Activated CD8-positive, alpha-beta T cell treated with anti-CD3 and anti-CD28 coated beads for 36 hours (primary cell): ENCODE data around the gene COL6A3. TPM values are rescaled to one million over a fixed set of nuclear protein-coding genes. Genes with fewer than 3 reads are reported as not detected.

Experiments used
- ATAC-seq: fragments of 200-7000 bp; cut with Tn5 transposase; one replicate; pipeline ENCODE4 v1.10.0; 2021; ENCODE audit warnings: mild to moderate bottlenecking, moderate library complexity
- CTCF ChIA-PET: fragments of 350-600 bp; sonication (Branson Sonifier 250); formaldehyde crosslinking; loops from one replicate; lab custom pipeline; 2021; ENCODE audit warnings: antibody characterized with exemption; lab: Charles Lee
- POLR2A ChIA-PET: fragments of 350-600 bp; sonication (Branson Sonifier 250); formaldehyde crosslinking; loops from one replicate; lab custom pipeline; 2021; ENCODE audit warnings: antibody characterized with exemption; lab: Charles Lee
- DNase-seq: peaks from one replicate; pipeline ENCODE4 v3.0.0-alpha.2; 2020
- H3K27ac Mint-ChIP-seq: one replicate; pipeline ENCODE4 v1.8.0; 2021; ENCODE audit warnings: mild to moderate bottlenecking, mixed read lengths
- H3K27me3 Mint-ChIP-seq: one replicate; pipeline ENCODE4 v1.8.0; 2021; ENCODE audit warnings: mixed read lengths
- H3K36me3 Mint-ChIP-seq: one replicate; pipeline ENCODE4 v1.8.0; 2021; ENCODE audit warnings: low read depth, mixed read lengths
- H3K4me1 Mint-ChIP-seq: one replicate; pipeline ENCODE4 v1.8.0; 2021; ENCODE audit warnings: low read depth, mixed read lengths
- H3K4me3 Mint-ChIP-seq: one replicate; pipeline ENCODE4 v1.8.0; 2021; ENCODE audit warnings: mild to moderate bottlenecking, moderate library complexity, mixed read lengths
- H3K9me3 Mint-ChIP-seq: one replicate; pipeline ENCODE4 v1.8.0; 2021; ENCODE audit warnings: mixed read lengths
- intact Hi-C: fragments of 100-400 bp; cut with micrococcal nuclease; formaldehyde crosslinking; loops from one replicate; pipeline ENCODE4 v1.10.0; 2022
- total RNA-seq, 2 experiments: library from RNA; stranded (reverse); gene quantifications; one replicate each; pipeline ENCODE4 v1.2.3, GENCODE V29; 2021
- TF ChIP-seq, protein P1 (sequence below): fragments of 200-600 bp; IDR thresholded peaks from one replicate; pipeline ENCODE4 v1.8.0; 2022; ENCODE audit warnings: antibody characterized with exemption, mild to moderate bottlenecking

COL6A3 gene
- total RNA-seq, 2 experiments from 2014 or later = 4.0 to 4.1 TPM

DNA sequence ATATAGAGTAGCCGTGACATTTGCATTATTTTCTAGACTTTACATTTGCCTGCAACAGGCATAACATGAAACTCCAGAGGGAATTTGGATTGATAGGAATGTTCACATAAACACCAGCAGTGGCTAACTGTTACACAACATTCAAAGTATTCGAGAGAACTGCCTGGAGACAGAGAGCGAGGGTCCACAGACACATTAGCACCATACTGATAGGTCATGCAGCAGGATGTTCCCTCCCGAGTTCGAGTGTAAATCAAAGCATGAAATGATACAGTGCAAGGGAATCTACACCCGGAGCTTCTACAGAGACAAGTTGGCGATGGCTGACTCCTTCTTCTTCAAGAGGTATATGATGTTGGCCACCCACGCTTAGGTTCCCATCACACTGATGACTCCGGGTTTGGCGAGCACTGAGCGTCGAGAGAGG lies 89.5 kb downstream of the COL6A3 start:
- ATAC-seq (no peak), DNase-seq (no peak)
- H3K36me3 Mint-ChIP-seq = no peaks in the 10 kb centered on the region
- ChIA-PET POLR2A (no interaction called here), CTCF (no interaction called here)
- H3K4me3 Mint-ChIP-seq = no peak overlapping the region
- TF ChIP-seq, protein P1, sequence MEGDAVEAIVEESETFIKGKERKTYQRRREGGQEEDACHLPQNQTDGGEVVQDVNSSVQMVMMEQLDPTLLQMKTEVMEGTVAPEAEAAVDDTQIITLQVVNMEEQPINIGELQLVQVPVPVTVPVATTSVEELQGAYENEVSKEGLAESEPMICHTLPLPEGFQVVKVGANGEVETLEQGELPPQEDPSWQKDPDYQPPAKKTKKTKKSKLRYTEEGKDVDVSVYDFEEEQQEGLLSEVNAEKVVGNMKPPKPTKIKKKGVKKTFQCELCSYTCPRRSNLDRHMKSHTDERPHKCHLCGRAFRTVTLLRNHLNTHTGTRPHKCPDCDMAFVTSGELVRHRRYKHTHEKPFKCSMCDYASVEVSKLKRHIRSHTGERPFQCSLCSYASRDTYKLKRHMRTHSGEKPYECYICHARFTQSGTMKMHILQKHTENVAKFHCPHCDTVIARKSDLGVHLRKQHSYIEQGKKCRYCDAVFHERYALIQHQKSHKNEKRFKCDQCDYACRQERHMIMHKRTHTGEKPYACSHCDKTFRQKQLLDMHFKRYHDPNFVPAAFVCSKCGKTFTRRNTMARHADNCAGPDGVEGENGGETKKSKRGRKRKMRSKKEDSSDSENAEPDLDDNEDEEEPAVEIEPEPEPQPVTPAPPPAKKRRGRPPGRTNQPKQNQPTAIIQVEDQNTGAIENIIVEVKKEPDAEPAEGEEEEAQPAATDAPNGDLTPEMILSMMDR = no peak
- no peaks in the 10 kb centered on the region for H3K27me3 Mint-ChIP-seq
- no peaks in the 10 kb centered on the region for H3K9me3 Mint-ChIP-seq
- H3K27ac Mint-ChIP-seq = no peak overlapping the region
- no peaks in the 10 kb centered on the region for H3K4me1 Mint-ChIP-seq
- intact Hi-C loops = loop anchor here (10.0 kb wide), 1 partner anchor 170 kb away; no protein-coding TSS in a partner anchor

DNA sequence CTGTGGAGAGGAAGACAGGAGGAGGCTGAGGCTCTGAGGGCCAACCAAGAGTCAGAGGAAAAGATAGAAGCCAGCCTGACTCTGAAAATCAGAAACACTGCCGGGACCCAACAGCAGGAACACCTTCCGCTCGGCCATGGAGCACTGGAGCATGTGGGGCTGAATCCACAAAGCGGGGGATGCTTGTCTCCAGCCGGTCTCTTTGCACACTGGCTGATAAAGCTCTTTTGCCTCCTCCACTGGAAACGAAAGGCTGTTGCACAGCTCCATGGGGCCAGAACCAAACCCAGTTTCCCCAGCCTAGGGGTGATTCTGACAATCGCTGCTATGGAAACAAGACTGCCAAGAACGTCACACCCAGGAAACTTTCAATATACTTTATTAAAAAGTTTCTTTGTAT lies 90.3 kb downstream of the COL6A3 start:
- no peaks in the 10 kb centered on the region for H3K4me1 Mint-ChIP-seq
- H3K27me3 Mint-ChIP-seq = no peaks in the 10 kb centered on the region
- DNase-seq (no peak), ATAC-seq (no peak)
- intact Hi-C loops = loop anchor here (10.0 kb wide), 1 partner anchor 169 kb away; no protein-coding TSS in a partner anchor
- no peak overlapping the region for H3K27ac Mint-ChIP-seq
- CTCF ChIA-PET = no interaction called here
- no peaks in the 10 kb centered on the region for H3K36me3 Mint-ChIP-seq
- no peaks in the 10 kb centered on the region for H3K9me3 Mint-ChIP-seq
- TF ChIP-seq, protein P1 = no peak
- POLR2A ChIA-PET = no interaction called here
- no peak overlapping the region for H3K4me3 Mint-ChIP-seq

GRCh38 chr2:237322564-237322963 lies 91.4 kb downstream of the COL6A3 start:
- Mint-ChIP-seq H3K4me1 (no peaks in the 10 kb centered on the region), H3K27me3 (no peaks in the 10 kb centered on the region), H3K4me3 (no peak overlapping the region), H3K27ac (no peak overlapping the region), H3K36me3 (no peaks in the 10 kb centered on the region), H3K9me3 (no peaks in the 10 kb centered on the region)
- TF ChIP-seq, protein P1 = peak; percentile 36
- DNase-seq (peak; percentile 39), ATAC-seq (peak; percentile 51)
- intact Hi-C loops = loop anchor here (10.0 kb wide), 1 partner anchor 168 kb away; no protein-coding TSS in a partner anchor
- ChIA-PET CTCF (no interaction called here), POLR2A (no interaction called here)

GRCh38 chr2:237321746-237322145 lies 92.2 kb downstream of the COL6A3 start:
- H3K4me3 Mint-ChIP-seq = no peak overlapping the region
- TF ChIP-seq, protein P1 = no peak
- intact Hi-C loops = loop anchor here (10.0 kb wide), 1 partner anchor 167 kb away; no protein-coding TSS in a partner anchor
- H3K36me3 Mint-ChIP-seq = no peaks in the 10 kb centered on the region
- no peak for ATAC-seq
- ChIA-PET POLR2A (no interaction called here), CTCF (interaction anchor here (0.9 kb wide), 2 partner anchors 12 to 250 kb away, joined by 3 read pairs; no protein-coding TSS in a partner anchor)
- no peaks in the 10 kb centered on the region for H3K4me1 Mint-ChIP-seq
- no peak for DNase-seq
- H3K9me3 Mint-ChIP-seq = no peaks in the 10 kb centered on the region
- H3K27me3 Mint-ChIP-seq = no peaks in the 10 kb centered on the region
- no peak overlapping the region for H3K27ac Mint-ChIP-seq

GRCh38 chr2:237320801-237321560 lies 93.0 kb downstream of the COL6A3 start:
- H3K27me3 Mint-ChIP-seq = no peaks in the 10 kb centered on the region
- H3K4me1 Mint-ChIP-seq = no peaks in the 10 kb centered on the region
- ATAC-seq = no peak
- TF ChIP-seq, protein P1 = no peak
- H3K4me3 Mint-ChIP-seq = no peak overlapping the region
- H3K9me3 Mint-ChIP-seq = no peaks in the 10 kb centered on the region
- CTCF ChIA-PET = interaction anchor here (1.2 kb wide), 1 partner anchor 63 kb away, joined by 3 read pairs; no protein-coding TSS in a partner anchor
- intact Hi-C loops = loop anchor here (10.0 kb wide), 1 partner anchor 166 kb away; no protein-coding TSS in a partner anchor
- POLR2A ChIA-PET = no interaction called here
- H3K36me3 Mint-ChIP-seq = no peaks in the 10 kb centered on the region
- DNase-seq = no peak
- H3K27ac Mint-ChIP-seq = no peak overlapping the region
